Measurements from ENCODE around the gene TIMP1. TPM values are rescaled to one million over a fixed set of nuclear protein-coding genes. Genes with fewer than 3 reads are reported as not detected.

Gene TIMP1
- total and polyA plus RNA-seq, 2 experiments from 2014 or later = 671 to 5,452 TPM

DNA sequence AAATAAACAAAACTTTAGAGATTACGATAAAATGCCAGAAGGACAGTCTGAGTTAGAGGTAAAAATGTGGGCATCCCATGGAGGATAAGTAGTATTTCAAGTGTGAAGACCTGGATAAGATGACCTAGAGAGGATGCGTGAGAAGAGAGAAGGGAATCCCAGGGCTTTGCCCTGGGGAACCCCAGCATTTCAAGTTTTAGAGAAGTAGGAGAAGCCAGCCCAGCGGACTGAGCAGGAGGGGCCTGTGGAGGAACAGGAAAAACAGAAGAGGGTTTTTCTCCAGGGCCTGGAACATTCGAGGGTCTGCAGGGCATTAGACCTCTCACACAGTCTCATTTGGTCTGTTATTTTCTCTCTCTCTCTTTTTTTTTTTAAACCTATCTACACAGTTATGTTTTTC lies 50.4 kb downstream of the TIMP1 start:
- Histone ChIP-seq H3K4me3 (no peak overlapping the region), H3K27me3 (no peaks in the 10 kb centered on the region), H3K4me2 (no peak overlapping the region), H3K9me3 (ENCODE audit: low read depth) (no peaks in the 10 kb centered on the region), H2AFZ (no peak overlapping the region), H3K9me2 (replicated peaks; ENCODE audit: insufficient read depth) (no peaks in the 10 kb centered on the region), H3K27ac (no peak overlapping the region), H4K20me1 (ENCODE audit: insufficient read depth, poor library complexity, severe bottlenecking) (no peaks in the 10 kb centered on the region), H3K79me2 (no peaks in the 10 kb centered on the region), H3K36me3 (replicated peaks; ENCODE audit: insufficient read depth, low read depth) (no peaks in the 10 kb centered on the region), H3K4me1 (ENCODE audit: insufficient read depth) (no peaks in the 10 kb centered on the region)
- DNase-seq (ENCODE audit: low spot score) = no peak
- 74% methylated on average over 4 of the region's 4 CpGs for WGBS (ENCODE audit: low lambda C conversion rate, missing lambda C conversion rate)
- TF ChIP-seq, protein P1, sequence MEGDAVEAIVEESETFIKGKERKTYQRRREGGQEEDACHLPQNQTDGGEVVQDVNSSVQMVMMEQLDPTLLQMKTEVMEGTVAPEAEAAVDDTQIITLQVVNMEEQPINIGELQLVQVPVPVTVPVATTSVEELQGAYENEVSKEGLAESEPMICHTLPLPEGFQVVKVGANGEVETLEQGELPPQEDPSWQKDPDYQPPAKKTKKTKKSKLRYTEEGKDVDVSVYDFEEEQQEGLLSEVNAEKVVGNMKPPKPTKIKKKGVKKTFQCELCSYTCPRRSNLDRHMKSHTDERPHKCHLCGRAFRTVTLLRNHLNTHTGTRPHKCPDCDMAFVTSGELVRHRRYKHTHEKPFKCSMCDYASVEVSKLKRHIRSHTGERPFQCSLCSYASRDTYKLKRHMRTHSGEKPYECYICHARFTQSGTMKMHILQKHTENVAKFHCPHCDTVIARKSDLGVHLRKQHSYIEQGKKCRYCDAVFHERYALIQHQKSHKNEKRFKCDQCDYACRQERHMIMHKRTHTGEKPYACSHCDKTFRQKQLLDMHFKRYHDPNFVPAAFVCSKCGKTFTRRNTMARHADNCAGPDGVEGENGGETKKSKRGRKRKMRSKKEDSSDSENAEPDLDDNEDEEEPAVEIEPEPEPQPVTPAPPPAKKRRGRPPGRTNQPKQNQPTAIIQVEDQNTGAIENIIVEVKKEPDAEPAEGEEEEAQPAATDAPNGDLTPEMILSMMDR (IDR thresholded peaks at IDR 0.05; ENCODE audit: poor library complexity) = no peak
- no peak for TF ChIP-seq EZH2 (IDR thresholded peaks at IDR 0.05; ENCODE audit: borderline replicate concordance)
- TF ChIP-seq EZH2phosphoT487 (IDR thresholded peaks at IDR 0.05; ENCODE audit: low read depth, severe bottlenecking, unreplicated experiment) = no peak

DNA sequence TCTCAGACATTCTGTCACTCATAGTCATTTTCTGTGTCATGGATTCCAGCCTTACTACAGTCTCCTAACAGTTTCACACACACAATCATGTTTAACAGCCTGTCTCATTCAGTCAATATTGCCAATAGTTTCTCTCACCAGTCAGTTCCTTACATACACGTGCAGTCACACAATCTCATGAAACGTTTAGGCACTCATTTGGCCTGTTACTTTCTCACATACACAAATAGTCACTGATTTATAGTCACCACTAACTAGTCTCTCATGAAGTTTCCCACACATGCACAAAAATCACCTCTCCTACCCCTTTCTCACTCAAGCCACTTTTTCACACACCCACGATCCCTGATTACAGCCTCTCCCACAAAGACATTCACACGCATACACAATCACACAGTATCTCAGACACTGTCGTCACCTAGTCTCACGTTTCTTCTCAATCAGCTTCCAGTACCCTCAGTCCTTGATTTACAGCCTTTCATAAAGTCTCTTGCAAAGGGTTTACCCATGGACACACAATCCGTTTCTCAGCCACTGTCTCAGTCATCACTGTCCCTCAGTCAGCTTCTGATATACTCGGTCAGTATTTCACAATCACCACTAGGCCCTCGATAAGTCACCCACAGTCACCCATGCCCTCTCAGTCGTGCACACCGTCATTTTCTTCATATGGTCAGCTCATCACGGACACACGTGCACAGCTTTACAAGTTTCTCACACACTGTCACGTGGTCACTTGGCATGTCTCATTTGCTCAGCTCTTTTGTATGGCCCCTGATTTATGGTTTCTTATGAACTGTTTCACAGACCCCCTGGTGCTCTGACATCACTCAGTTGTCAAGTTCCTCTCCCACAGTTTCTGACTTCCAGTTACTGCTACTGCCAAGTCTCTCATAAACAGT lies 51.7 kb downstream of the TIMP1 start:
- no peaks in the 10 kb centered on the region for H3K27me3 ChIP-seq
- H3K27ac ChIP-seq = no peak overlapping the region
- H3K4me3 ChIP-seq = no peak overlapping the region
- H3K4me2 ChIP-seq = no peak overlapping the region
- WGBS (ENCODE audit: low lambda C conversion rate, missing lambda C conversion rate) = 83% methylated on average over 14 of the region's 14 CpGs
- H3K36me3 ChIP-seq (replicated peaks; ENCODE audit: insufficient read depth, low read depth) = no peaks in the 10 kb centered on the region
- H3K9me3 ChIP-seq (ENCODE audit: low read depth) = no peaks in the 10 kb centered on the region
- no peak overlapping the region for H2AFZ ChIP-seq
- no peaks in the 10 kb centered on the region for H4K20me1 ChIP-seq (ENCODE audit: insufficient read depth, poor library complexity, severe bottlenecking)
- H3K79me2 ChIP-seq = no peaks in the 10 kb centered on the region
- TF ChIP-seq EZH2 (IDR thresholded peaks at IDR 0.05; ENCODE audit: borderline replicate concordance) = no peak
- TF ChIP-seq, protein P1 (IDR thresholded peaks at IDR 0.05; ENCODE audit: poor library complexity) = no peak
- TF ChIP-seq EZH2phosphoT487 (IDR thresholded peaks at IDR 0.05; ENCODE audit: low read depth, severe bottlenecking, unreplicated experiment) = no peak
- no peaks in the 10 kb centered on the region for H3K9me2 ChIP-seq (replicated peaks; ENCODE audit: insufficient read depth)
- no peaks in the 10 kb centered on the region for H3K4me1 ChIP-seq (ENCODE audit: insufficient read depth)
- no peak for DNase-seq (ENCODE audit: low spot score)

DNA sequence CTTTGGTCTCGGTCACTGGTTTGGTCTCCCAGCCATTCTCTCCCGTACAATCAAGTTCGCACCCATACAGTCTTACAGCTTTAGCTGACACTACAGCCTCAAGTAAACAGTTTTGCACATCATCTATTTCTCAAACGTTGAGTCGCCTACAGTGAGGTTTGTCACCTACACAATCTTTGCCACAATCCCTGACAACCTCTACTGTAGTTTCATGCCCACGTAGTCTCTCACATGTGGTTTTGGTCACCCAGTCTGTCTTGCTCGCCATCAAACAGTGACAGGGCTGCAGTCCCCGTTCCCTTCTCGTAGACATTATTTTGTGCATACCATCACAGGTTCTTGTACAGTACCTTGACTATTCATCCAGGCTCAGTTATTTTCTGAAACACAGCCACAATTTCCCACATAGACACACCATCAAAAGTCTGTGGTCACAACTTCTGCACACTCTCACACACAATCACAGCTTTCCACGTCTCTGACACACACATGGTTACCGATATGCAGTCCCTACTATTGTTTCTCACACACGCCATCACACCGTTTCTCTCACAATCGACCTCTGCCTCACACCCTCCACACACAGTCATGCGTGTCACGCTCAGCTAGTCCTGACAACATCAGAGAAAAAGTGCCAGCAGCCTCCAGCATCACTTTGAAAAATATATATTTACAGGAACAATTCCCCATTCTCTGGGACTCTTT lies 52.8 kb downstream of the TIMP1 start:
- WGBS (ENCODE audit: low lambda C conversion rate, missing lambda C conversion rate) = 89% methylated on average over 16 of the region's 16 CpGs
- Histone ChIP-seq H3K4me3 (no peak overlapping the region), H3K9me3 (ENCODE audit: low read depth) (no peaks in the 10 kb centered on the region), H2AFZ (no peak overlapping the region), H3K9me2 (replicated peaks; ENCODE audit: insufficient read depth) (no peaks in the 10 kb centered on the region), H4K20me1 (ENCODE audit: insufficient read depth, poor library complexity, severe bottlenecking) (no peaks in the 10 kb centered on the region), H3K36me3 (replicated peaks; ENCODE audit: insufficient read depth, low read depth) (no peaks in the 10 kb centered on the region), H3K27ac (no peak overlapping the region), H3K27me3 (no peaks in the 10 kb centered on the region), H3K4me1 (ENCODE audit: insufficient read depth) (no peaks in the 10 kb centered on the region), H3K4me2 (no peak overlapping the region), H3K79me2 (no peaks in the 10 kb centered on the region)
- no peak for DNase-seq (ENCODE audit: low spot score)
- TF ChIP-seq, protein P1 (IDR thresholded peaks at IDR 0.05; ENCODE audit: poor library complexity) = no peak
- TF ChIP-seq EZH2 (IDR thresholded peaks at IDR 0.05; ENCODE audit: borderline replicate concordance) = no peak
- TF ChIP-seq EZH2phosphoT487 (IDR thresholded peaks at IDR 0.05; ENCODE audit: low read depth, severe bottlenecking, unreplicated experiment) = no peak

Small RNA genes lying within 50 kb of the gene (microRNA-seq; reads per million reads assigned to microRNA genes)
- gene MIR4769 = not detected

Small RNA genes lying within 50 kb of the gene (small RNA-seq; reads per million reads assigned to genes)
- gene MIR4769 = not detected

Other genes with a start within 250 kb of the TIMP1 start
- gene ZNF157, start 211.9 kb upstream of the TIMP1 start, total RNA-seq = 0.08 and 0.33 TPM in 2 replicates
- not detected in 2 replicates for gene ZNF157, start 211.9 kb upstream of the TIMP1 start, polyA plus RNA-seq
- 4.3 and 5.3 TPM in 2 replicates for gene ZNF41, start 99.2 kb upstream of the TIMP1 start, total RNA-seq
- gene ZNF41, start 99.2 kb upstream of the TIMP1 start, polyA plus RNA-seq = 2.1 and 2.2 TPM in 2 replicates
- gene ARAF, start 21.2 kb upstream of the TIMP1 start, total RNA-seq = 29.8 and 44.0 TPM in 2 replicates
- gene ARAF, start 21.2 kb upstream of the TIMP1 start, polyA plus RNA-seq = 86.7 and 89.6 TPM in 2 replicates
- 0.43 and 1.2 TPM in 2 replicates for gene SYN1, start 37.4 kb downstream of the TIMP1 start, total RNA-seq
- gene SYN1, start 37.4 kb downstream of the TIMP1 start, polyA plus RNA-seq = 3.7 and 4.6 TPM in 2 replicates
- gene CFP, start 47.5 kb downstream of the TIMP1 start, total RNA-seq = 0.23 TPM in 1 of 2 replicates, not detected in the other
- 0.17 and 0.58 TPM in 2 replicates for gene CFP, start 47.5 kb downstream of the TIMP1 start, polyA plus RNA-seq
- gene ELK1, start 68.1 kb downstream of the TIMP1 start, total RNA-seq = 19.8 and 24.4 TPM in 2 replicates
- 29.6 and 32.0 TPM in 2 replicates for gene ELK1, start 68.1 kb downstream of the TIMP1 start, polyA plus RNA-seq
- gene UXT, start 76.7 kb downstream of the TIMP1 start, total RNA-seq = 96.1 and 111 TPM in 2 replicates
- 130 and 141 TPM in 2 replicates for gene UXT, start 76.7 kb downstream of the TIMP1 start, polyA plus RNA-seq

Data from hepatocyte (in vitro differentiated cells).